HEK293 (cell line): Measurements from ENCODE around the gene CHRNA4.

Experiments
- CTCF ChIP-seq: fragments of 450-650 bp; formaldehyde crosslinking; IDR thresholded peaks from 2 replicates; pipeline ENCODE4 v1.5.1; 2016; ENCODE audit warnings: missing biosample characterization, missing genetic modification characterization
- OVOL3 ChIP-seq: fragments of 450-650 bp; formaldehyde crosslinking; IDR thresholded peaks from 2 replicates; pipeline ENCODE4 v1.5.1; 2016; ENCODE audit warnings: missing biosample characterization, missing genetic modification characterization
- PRDM1 ChIP-seq: fragments of 450-650 bp; formaldehyde crosslinking; IDR thresholded peaks from 2 replicates; pipeline ENCODE4; 2016; ENCODE audit warnings: missing biosample characterization, missing genetic modification characterization
- ZFP37 ChIP-seq: fragments of 450-650 bp; formaldehyde crosslinking; IDR thresholded peaks from 2 replicates; pipeline ENCODE4 v1.5.1; 2016; ENCODE audit warnings: missing biosample characterization, missing genetic modification characterization
- ZNF26 ChIP-seq: fragments of 450-650 bp; formaldehyde crosslinking; IDR thresholded peaks from 2 replicates; pipeline ENCODE4 v1.5.1; 2016; ENCODE audit warnings: missing biosample characterization, missing genetic modification characterization
- ZSCAN30 ChIP-seq: fragments of 450-650 bp; IDR thresholded peaks from 2 replicates; pipeline ENCODE4 v1.5.1; 2018; ENCODE audit warnings: missing biosample characterization, mild to moderate bottlenecking, missing genetic modification characterization, moderate library complexity

GRCh38 chr20:63372971-63373885 lies 12.1 kb upstream of the CHRNA4 start:
- TF ChIP-seq CTCF (tag by site-specific recombination) (no peak), ZFP37 (tag by site-specific recombination) (no peak), ZNF26 (no peak), PRDM1 (tag by site-specific recombination) (no peak), ZSCAN30 (no peak), OVOL3 (no peak)
